ENCODE measurements around the gene RAB31.
"Not testable (repeated sequence)": the region's sequence is repeated elsewhere in the genome, so short reads cannot be mapped to it uniquely, and the experiment has no call there.

The RAB31 gene

DNA sequence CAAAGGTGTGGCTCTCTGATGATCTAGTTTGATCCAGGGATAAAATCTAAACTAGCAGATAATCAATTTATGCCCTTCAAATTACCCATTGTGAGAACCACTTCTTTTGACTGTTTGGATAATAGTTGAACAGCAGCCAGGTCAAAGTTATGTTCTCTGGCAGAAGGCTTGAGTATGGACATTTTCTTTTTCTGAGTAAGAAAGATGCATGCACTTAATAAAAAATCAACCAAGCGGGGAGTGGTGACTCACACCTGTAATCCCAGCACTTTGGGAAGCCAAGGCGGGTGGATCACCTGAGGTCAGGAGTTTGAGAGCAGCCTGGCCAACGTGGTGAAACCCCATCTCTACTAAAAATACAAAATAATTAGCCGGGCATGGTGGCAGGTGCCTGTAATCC lies 183.4 kb downstream of the RAB31 start:
- not testable (repeated sequence) for DNase-seq (ENCODE audit: low spot score)

DNA sequence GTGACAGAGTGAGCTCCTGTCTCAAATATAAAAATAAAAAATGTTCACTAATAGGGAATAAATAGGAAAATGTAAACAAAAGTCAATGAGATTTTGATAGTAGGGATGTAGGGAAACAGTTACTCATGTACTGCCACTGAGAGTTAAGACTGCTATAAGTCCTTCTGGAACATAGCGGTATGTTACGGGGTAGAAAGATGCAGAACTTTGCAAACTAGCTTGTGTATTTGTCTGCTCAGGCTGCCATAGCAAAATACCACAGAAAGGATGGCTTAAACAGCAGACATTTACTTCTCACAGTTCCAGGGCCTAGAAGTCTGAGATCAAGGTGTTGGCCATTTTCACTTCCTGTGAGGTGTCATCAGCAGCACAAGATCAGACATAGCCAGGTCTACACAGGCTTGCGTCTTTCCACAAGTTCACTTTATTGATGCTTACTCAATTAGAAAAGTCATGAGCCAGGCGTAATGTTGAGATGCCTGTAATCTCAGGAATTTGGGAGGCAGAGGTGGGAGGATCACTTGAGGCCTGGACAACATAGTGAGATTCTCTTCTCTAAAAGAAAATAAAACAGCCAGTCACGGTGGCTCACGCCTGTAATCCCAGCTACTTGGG lies 186.5 kb downstream of the RAB31 start:
- DNase-seq (ENCODE audit: low spot score) = no peak

DNA sequence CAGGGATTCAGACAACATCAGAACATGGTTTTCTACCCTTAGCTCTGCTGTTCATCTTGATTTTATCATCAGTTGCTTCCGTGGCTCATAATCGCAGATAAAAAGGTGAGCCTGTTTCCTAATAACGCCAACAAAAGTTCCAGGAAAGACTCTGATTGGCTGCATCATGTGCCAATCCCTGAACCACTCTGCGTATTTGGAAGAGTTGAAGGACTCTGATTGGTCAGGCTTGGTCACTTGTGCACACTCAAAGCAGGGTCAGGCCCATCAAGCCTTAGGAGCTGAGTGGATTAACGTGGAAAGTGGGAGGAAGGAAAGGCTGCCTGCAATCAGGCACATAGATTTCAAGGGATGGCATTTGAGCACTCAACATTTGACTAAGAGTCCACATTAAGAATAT lies 189.0 kb downstream of the RAB31 start:
- DNase-seq (ENCODE audit: low spot score) = no peak

DNA sequence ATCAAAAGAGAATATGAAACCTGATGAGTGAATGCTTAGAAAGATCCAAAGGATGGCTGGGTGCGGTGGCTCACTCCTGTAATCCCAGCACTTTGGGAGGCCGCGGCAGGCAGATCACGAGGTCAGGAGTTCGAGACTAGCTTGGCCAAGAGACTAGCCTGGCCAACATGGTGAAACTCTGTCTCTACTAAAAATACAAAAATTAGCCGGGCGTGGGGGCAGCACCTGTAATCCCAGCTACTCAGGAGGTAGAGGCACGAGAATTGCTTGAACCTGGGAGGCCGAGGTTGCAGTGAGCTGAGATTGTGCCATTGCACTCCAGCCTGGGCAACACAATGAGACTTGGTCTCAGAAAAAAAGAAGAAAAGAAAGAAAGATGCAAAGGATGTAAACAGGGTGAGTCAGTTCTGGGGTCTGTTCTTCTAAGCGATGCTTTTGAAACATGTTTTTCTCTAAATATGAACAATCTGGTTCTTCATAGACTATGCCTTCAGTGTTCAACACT lies 189.7 kb downstream of the RAB31 start:
- DNase-seq (ENCODE audit: low spot score) = not testable (repeated sequence)

DNA sequence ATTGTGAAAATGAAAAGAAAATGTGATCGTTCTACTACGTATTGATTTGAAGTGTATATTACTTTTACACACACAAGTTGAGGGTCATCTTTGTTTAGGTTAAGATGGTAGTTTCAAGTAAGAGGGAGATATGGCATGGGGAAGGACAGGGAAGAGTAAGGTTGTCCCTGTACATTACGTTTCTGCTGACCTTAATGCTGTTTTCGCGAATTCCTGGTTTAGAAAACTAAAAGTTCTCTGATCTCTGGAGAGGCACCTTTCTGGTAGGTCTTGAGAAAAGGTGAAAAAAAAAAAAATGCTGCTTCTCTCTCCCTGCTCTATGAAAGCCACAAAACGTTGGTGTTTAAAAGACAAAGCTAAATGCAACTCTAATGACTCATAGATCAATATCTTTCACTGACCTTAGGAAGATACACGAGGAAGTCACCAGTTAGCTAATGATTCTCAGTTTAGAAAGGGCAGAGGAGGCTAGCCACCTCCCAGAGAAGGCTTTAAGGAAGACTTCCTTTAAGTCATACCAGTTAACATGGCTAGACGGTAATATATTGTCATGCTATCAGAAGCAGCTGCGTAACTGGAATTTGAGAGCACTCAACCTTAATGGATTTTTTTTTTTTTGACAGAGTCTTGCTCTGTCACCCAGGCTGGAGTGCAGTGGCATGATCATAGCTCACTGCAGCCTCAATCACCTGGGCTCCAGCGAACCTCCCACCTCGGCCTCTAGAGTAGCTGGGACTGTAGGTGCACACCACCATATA lies 190.9 kb downstream of the RAB31 start:
- no peak for DNase-seq (ENCODE audit: low spot score)

DNA sequence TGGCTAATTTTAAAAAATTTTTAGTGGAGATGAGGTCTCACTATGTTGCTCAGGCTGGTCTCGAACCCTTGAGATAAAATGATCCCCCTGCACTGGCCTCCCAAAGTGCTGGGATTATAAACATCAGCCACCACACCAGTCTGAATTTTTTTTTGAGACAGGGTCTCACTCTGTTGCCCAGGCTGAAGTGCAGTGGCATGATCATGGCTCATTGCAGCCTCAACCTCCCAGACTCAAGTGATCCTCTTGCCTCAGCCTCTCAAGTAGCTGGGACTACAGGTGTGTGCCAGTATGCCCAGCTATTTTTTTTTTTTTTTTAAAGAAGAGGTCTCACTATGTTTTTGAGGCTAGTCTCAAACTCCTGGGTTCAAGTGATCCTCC lies 191.4 kb downstream of the RAB31 start:
- not testable (repeated sequence) for DNase-seq (ENCODE audit: low spot score)

DNA sequence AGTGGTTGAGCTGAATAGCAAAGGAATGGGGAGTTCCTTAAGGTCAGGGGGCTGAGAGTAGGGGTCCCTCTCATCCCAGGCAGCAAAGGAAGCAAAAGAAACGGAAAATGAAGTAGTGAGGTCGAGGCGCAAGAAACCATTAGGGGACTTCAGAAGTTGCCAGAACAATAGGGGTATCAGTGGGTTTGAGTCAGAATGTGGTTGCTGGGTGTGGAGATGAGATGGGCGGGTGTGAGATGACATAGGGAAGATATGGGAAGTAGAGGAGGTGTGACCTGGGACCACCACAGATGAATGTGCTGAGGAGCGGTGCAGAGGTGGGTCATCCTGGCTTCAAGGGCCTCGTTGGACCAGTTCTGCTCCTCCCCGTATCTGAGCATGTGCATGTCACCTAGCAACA lies 192.6 kb downstream of the RAB31 start:
- DNase-seq (ENCODE audit: low spot score) = no peak

DNA sequence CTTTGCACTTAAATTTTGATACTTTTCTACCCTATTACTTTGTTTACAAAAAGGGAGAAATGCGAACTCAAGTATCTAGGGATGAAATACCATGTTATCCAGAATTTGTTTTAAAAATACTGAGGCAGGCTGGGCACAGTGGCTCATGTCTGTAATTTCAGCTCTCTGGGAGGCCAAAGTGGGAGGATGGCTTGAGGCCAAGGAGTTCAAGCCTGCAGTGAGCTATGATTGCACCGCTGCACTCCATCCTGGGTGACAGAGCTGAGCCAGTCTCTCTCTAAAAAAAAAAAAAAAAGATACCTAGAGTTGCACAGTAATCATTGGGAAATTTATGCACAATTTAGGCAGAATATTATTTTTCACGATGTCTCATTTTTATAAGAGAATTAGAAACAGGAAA lies 193.3 kb downstream of the RAB31 start:
- DNase-seq (ENCODE audit: low spot score) = no peak

DNA sequence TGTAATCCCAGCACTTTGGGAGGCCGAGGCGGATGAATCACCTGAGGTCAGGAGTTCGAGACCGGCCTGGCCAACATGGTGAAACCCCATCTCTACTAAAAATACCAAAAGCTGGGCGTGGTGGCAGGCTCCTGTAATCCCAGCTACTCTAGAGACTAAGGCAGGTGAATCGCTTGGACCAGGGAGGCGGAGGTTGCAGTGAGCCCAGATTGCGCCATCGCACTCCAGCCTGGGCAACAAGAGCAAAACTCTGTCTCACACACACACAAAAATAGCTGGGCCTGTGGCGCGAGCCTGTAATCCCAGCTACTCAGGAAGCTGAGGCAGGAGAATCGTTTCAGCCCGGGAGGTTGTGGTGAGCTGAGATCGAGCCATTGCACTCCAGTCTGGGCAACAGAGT lies 194.2 kb downstream of the RAB31 start:
- DNase-seq (ENCODE audit: low spot score) = not testable (repeated sequence)

DNA sequence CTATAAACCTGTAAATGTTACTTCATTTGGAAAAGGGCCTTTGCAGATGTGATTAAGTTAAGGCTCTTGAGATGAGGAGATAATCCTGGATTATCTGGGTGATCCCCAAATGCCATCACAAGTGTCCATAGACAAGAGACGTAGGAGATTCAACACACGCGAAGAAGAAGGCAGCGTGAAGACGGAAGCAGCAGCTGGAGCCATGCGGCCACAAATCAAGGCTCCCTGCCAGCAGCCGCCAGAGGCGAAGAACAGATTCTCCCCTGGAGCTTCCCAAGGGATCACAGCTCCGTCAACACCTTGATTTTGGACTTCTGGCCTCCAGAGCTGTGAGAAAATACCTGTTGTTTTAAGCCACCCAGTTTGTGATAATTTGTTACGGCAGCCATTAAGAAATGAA lies 194.7 kb downstream of the RAB31 start:
- DNase-seq (ENCODE audit: low spot score) = no peak

DNA sequence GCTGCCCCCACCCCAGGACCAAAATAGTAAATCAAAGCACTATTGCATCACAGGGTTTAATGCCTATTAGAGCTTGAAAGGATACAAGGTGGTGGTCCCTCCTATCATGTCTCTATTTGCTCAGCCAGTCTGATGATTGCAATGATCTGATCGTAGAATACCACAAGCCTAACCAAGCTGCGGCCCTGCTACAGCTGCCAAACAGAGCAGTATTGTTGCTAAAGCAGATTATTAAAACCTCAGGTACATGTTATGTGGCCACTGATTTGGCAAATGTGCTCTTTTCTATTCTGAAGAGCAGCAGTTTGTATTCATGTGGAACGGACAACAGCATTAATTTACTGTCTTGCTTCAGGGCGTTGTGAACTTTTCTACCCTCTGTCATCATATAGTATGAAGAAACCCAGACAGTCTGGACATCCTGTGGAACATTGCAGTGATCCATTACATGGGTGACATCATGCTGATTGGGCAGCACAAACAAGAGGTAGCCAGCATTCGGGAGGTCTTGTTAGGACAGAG lies 197.4 kb downstream of the RAB31 start:
- no peak for DNase-seq (ENCODE audit: low spot score)

DNA sequence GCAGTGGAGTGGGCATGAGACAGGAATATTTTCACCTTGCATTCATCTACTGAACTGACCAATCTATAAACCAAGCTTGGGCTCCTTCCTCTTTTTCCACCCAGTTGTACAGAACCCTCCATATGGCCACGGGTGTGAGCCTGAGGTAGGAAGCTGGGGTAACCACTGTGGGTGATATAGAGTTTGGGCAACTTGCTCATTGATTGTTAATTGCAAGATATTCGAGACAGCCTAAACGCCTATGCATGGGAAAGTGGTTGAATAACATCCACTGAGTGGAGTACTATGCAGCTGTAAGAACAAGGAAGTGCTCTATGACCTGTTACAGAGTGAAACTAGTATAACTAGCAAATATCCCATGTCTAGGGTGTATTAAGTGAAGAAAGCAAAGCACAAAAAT lies 198.4 kb downstream of the RAB31 start:
- no peak for DNase-seq (ENCODE audit: low spot score)

DNA sequence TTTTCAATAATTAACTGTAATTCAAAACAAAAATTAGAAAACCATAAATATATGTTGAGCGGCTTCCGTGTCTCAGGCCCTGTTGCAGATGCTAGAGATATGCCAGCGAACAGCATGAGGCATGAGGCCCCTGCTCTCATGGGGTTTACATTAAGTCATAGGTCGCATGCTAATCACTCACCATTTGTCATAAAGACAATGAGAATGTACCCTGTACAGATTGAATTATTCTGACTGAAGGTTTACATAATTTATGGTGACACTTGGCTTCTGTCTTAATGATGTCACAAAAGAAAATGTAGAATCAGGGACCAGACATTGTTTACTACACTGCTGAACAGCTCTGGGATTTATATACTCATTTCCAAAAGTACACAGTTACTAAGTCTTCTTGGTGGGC lies 199.8 kb downstream of the RAB31 start:
- no peak for DNase-seq (ENCODE audit: low spot score)

DNA sequence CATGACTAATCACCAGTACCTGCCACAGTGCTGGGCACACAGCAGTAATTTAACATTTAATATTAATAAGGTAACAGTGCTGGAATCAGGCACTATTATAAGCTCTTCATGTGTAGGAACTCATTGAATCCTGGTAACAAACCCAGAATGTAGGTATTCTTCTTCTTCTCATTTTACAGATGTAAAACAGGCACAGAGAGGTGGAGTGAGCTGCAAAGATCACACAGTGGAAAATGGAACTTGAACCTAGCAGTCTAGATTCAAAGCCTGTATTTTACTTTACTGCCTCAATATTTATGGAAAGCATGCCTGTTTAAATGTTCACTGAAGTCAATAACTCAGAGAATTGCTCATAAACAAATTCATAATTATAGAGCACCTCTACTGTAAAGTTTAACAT lies 202.0 kb downstream of the RAB31 start:
- no peak for DNase-seq (ENCODE audit: low spot score)

DNA sequence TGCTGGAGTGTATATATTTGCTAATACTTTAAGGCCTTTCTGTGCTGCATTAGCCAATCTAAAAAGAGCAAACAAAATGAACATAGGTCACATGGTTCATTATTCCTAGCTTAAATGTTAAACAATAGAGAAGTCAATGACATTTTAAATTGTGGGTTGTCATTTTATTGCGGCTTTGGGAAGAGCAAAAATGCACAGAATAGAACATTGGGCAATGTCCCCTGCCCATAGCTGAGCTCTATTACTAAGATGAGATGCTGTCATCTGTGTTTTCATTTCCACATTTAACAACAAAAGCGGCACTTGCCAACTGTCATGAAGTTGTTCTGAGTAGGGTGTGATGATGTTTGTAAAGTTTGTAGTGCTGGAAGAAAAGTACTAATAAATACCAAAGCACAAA lies 202.6 kb downstream of the RAB31 start:
- no peak for DNase-seq (ENCODE audit: low spot score)

DNA sequence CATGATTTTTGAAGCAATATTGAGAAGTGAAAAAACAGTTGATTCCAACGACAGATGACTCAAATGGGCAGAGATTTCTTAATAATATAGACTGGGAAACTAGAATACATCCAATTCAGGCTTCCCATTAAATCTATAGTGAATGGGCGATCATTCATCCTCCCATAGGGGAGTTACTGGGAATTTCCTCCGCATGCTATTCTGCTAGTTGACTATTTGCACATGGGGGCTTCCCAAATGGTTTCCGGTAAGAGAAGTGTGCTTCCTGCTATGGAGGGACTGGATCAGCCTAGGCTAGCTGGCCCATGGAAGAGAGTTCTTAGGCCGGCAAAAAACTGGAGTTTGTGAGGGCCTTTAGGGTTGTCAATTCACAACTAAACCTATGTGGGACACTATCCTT lies 203.1 kb downstream of the RAB31 start:
- DNase-seq (ENCODE audit: low spot score) = no peak
